PC-9 (cell line): ENCODE measurements around the gene ZSCAN10. TPM values are rescaled to one million over a fixed set of nuclear protein-coding genes. Genes with fewer than 3 reads are reported as not detected.

ENCODE experiments used
- BruUV-seq: library from RNA; stranded (reverse); fragments of 400-500 nt; replicated peaks from 2 replicates; lab custom pipeline; 2021; lab: Mats Ljungman, UMichigan
- CTCF ChIA-PET: fragments of 300-600 bp; sonication (Branson Sonifier 250); formaldehyde crosslinking; loops from one replicate; lab custom pipeline; 2022; ENCODE audit warnings: antibody characterized with exemption; lab: Charles Lee
- POLR2A ChIA-PET: fragments of 300-600 bp; sonication (Branson Sonifier 250); formaldehyde crosslinking; loops from one replicate; lab custom pipeline; 2022; ENCODE audit warnings: antibody characterized with exemption; ENCODE audit not compliant: unreplicated experiment; lab: Charles Lee
- DNase-seq, 2 experiments: peaks; one replicate each; pipeline versions ENCODE4 v3.0.0 to v3.0.0-alpha.2; 2015 to 2022; ENCODE audit warnings: mixed read lengths in 1 of 2
- H2AFZ ChIP-seq: fragments of 200-600 bp; sonication (generic); 2 replicates; pipeline ENCODE4 v1.8.1; 2017; ENCODE audit warnings: antibody characterized with exemption
- H3F3A ChIP-seq: fragments of 200-600 bp; sonication (generic); 2 replicates; pipeline ENCODE4 v1.8.1; 2017; ENCODE audit warnings: antibody characterized with exemption, mild to moderate bottlenecking, low read depth; ENCODE audit not compliant: insufficient read depth
- H3K27ac ChIP-seq: fragments of 200-600 bp; sonication (generic); 2 replicates; pipeline ENCODE4 v1.6.1; 2016; ENCODE audit warnings: mixed run types
- H3K27me3 ChIP-seq: fragments of 200-600 bp; sonication (generic); 2 replicates; pipeline ENCODE4 v1.6.1; 2016; ENCODE audit warnings: low read depth, mixed run types; ENCODE audit not compliant: insufficient read depth
- H3K36me3 ChIP-seq: fragments of 200-600 bp; sonication (generic); 2 replicates; pipeline ENCODE4 v1.6.1; 2016; ENCODE audit warnings: low read depth, mixed run types
- H3K4me1 ChIP-seq: fragments of 200-600 bp; sonication (generic); replicated peaks from 2 replicates; pipeline ENCODE4 v1.6.1; 2016; ENCODE audit warnings: mixed run types; ENCODE audit not compliant: insufficient read depth
- H3K4me2 ChIP-seq: fragments of 200-600 bp; sonication (generic); 2 replicates; pipeline ENCODE4 v1.6.1; 2017; ENCODE audit warnings: mixed run types
- H3K4me3 ChIP-seq: fragments of 200-600 bp; sonication (generic); 2 replicates; pipeline ENCODE4 v1.6.1; 2016; ENCODE audit warnings: mixed run types
- H3K79me2 ChIP-seq: fragments of 200-600 bp; sonication (generic); 2 replicates; pipeline ENCODE4 v1.6.1; 2017; ENCODE audit warnings: low read depth, mixed run types
- H3K9me2 ChIP-seq: fragments of 200-600 bp; sonication (generic); 2 replicates; pipeline ENCODE4 v1.8.1; 2017; ENCODE audit warnings: mild to moderate bottlenecking; ENCODE audit not compliant: insufficient read depth
- H3K9me3 ChIP-seq: fragments of 200-600 bp; sonication (generic); 2 replicates; pipeline ENCODE4 v1.8.1; 2016; ENCODE audit warnings: low read depth; ENCODE audit not compliant: insufficient read depth
- H4K20me1 ChIP-seq: fragments of 200-600 bp; sonication (generic); 2 replicates; pipeline ENCODE4 v1.8.1; 2017; ENCODE audit not compliant: insufficient read depth
- CTCF ChIP-seq: fragments of 200-600 bp; sonication (generic); conservative IDR thresholded peaks from 2 replicates; pipeline ENCODE4 v1.6.1; 2017; ENCODE audit warnings: mixed run types, antibody characterized with exemption, mild to moderate bottlenecking, moderate library complexity
- EZH2 ChIP-seq: fragments of 200-600 bp; sonication (generic); IDR thresholded peaks from 2 replicates; pipeline ENCODE4 v1.8.0; 2017; ENCODE audit warnings: antibody characterized with exemption, low read depth
- intact Hi-C: fragments of 100-400 bp; cut with micrococcal nuclease; formaldehyde crosslinking; loops from one replicate; pipeline ENCODE4 v1.10.0; 2022; ENCODE audit not compliant: unreplicated experiment
- total RNA-seq: library from RNA; stranded (reverse); gene quantifications from 2 replicates; pipeline ENCODE4 v1.2.3, GENCODE V29; 2021

The ZSCAN10 gene
- total RNA-seq, 1 experiment from 2014 or later, result not detected

GRCh38 chr16:3145151-3145550 is 46.1 kb upstream of the ZSCAN10 start:
- DNase-seq, result peak in 1 of 2 experiments; percentile 6
- TF ChIP-seq EZH2 (no peak), CTCF (no peak)
- Histone ChIP-seq H4K20me1 (no peaks in the 10 kb centered on the region), H3K4me3 (no peak overlapping the region), H3K27ac (no peak overlapping the region), H3F3A (peaks cover 7% of the 10 kb centered on the region; the same call in 1 of the 2 replicates), H3K9me2 (no peaks in the 10 kb centered on the region), H3K27me3 (no peaks in the 10 kb centered on the region), H3K9me3 (no peaks in the 10 kb centered on the region), H3K79me2 (no peaks in the 10 kb centered on the region), H3K36me3 (no peaks in the 10 kb centered on the region), H2AFZ (no peak overlapping the region), H3K4me1 (peaks cover 6% of the 10 kb centered on the region), H3K4me2 (no peak overlapping the region)
- CTCF ChIA-PET, result no interaction called here
- no TSS peak for BruUV-seq
- POLR2A ChIA-PET, result interaction anchor here (0.7 kb wide), 1 partner anchor 76 kb away, joined by 8 read pairs; no protein-coding TSS in a partner anchor
- intact Hi-C loops, result no loop called here

- TF ChIP-seq CTCF (no peak), EZH2 (no peak)
- Histone ChIP-seq H3K36me3 (no peaks in the 10 kb centered on the region), H3K27me3 (no peaks in the 10 kb centered on the region), H4K20me1 (no peaks in the 10 kb centered on the region), H3K79me2 (no peaks in the 10 kb centered on the region), H3K27ac (no peak overlapping the region), H3K9me2 (no peaks in the 10 kb centered on the region), H2AFZ (no peak overlapping the region), H3K4me3 (no peak overlapping the region), H3K4me2 (no peak overlapping the region), H3K4me1 (peaks cover 5% of the 10 kb centered on the region), H3F3A (peaks cover under 1% of the 10 kb centered on the region; the same call in 1 of the 2 replicates), H3K9me3 (no peaks in the 10 kb centered on the region)
- no TSS peak for BruUV-seq
- intact Hi-C loops, result no loop called here
- DNase-seq, result peak in 1 of 2 experiments; percentile 21
- CTCF ChIA-PET, result no interaction called here
- POLR2A ChIA-PET, result interaction anchor here (0.6 kb wide), 1 partner anchor 37 kb away, joined by 6 read pairs; no protein-coding TSS in a partner anchor
Measured at GRCh38 chr16:3144321-3144983, 45.4 kb upstream of the ZSCAN10 start.

DNA sequence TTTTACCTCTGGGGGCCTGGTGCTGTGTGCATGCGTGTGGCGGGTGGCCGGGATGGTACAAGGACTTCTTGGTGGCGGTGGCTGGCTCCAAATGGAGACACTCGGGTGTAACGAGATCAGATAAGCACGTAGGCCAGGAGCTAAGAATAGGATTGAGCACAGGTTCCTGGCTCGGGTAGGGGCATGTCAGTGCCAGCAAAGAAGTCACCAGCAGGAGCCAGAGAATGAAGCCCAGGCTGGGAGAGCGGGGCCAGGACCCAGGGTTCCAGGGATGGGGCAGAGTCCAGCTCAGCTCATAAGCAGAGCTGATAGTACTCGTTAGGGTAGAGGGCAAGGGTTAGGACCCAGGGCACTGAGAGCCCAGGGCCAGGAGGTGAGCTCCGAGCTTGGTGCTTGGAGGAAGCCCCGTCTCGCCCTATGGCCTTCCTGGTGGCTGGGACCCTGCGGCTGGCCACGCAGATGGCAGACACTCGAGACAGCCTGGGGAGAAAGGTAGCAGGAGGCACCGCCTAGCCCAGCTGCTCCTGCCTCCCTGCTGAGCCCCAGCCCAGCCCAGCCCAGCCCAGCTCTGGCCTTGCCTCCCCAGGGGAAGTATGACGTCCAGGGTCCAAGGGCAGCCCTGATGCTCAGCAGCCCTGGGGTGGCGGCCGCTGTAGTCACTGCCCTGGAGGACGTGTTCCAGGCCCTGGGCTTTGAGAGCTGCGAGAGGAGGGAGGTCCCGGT is 44.7 kb upstream of the ZSCAN10 start:
- Histone ChIP-seq H3K36me3 (no peaks in the 10 kb centered on the region), H3K27ac (no peak overlapping the region), H2AFZ (no peak overlapping the region), H3K9me3 (no peaks in the 10 kb centered on the region), H3K4me3 (no peak overlapping the region), H3K9me2 (no peaks in the 10 kb centered on the region), H3K4me1 (no peaks in the 10 kb centered on the region), H3F3A (no peaks in the 10 kb centered on the region), H3K4me2 (no peak overlapping the region), H4K20me1 (no peaks in the 10 kb centered on the region), H3K79me2 (no peaks in the 10 kb centered on the region), H3K27me3 (no peaks in the 10 kb centered on the region)
- intact Hi-C loops, result no loop called here
- TF ChIP-seq CTCF (no peak), EZH2 (no peak)
- CTCF ChIA-PET, result no interaction called here
- DNase-seq, result peak in 1 of 2 experiments; percentile 5
- no TSS peak for BruUV-seq
- POLR2A ChIA-PET, result interaction anchor here (0.6 kb wide), 1 partner anchor 36 kb away, joined by 6 read pairs; no protein-coding TSS in a partner anchor
